CD8-positive, alpha-beta memory T cell (primary cell): ENCODE data around the gene PLEKHG3. TPM values are rescaled to one million over a fixed set of nuclear protein-coding genes. Genes with fewer than 3 reads are reported as not detected.

Source experiments
- CTCF ChIA-PET: fragments of 350-600 bp; sonication (Branson Sonifier 250); formaldehyde crosslinking; loops from one replicate; lab custom pipeline; 2021; ENCODE audit warnings: antibody characterized with exemption; lab: Charles Lee
- POLR2A ChIA-PET: fragments of 350-600 bp; sonication (Branson Sonifier 250); formaldehyde crosslinking; loops from one replicate; lab custom pipeline; 2021; ENCODE audit warnings: antibody characterized with exemption; lab: Charles Lee
- DNase-seq, 5 donors: peaks; one replicate each; pipeline versions ENCODE4 v3.0.0 to v3.0.0-alpha.2; 2020 to 2022; ENCODE audit warnings: mixed read lengths in 1 of 5
- H3K27ac ChIP-seq: one replicate; pipeline ENCODE4 v1.7.0; 2013; ENCODE audit warnings: low read depth, mild to moderate bottlenecking, low read length, moderate library complexity
- H3K27me3 ChIP-seq: 2 replicates; pipeline ENCODE4 v1.7.0; 2013; ENCODE audit warnings: low read length, mild to moderate bottlenecking; ENCODE audit not compliant: insufficient read depth, poor library complexity, severe bottlenecking
- H3K36me3 ChIP-seq: 2 replicates; pipeline ENCODE4 v1.7.0; 2013; ENCODE audit warnings: mild to moderate bottlenecking, low read length, moderate library complexity; ENCODE audit not compliant: insufficient read depth
- H3K4me1 ChIP-seq: 2 replicates; pipeline ENCODE4 v1.7.0; 2013; ENCODE audit warnings: mild to moderate bottlenecking, low read length, moderate library complexity; ENCODE audit not compliant: insufficient read depth
- H3K4me3 ChIP-seq: 2 replicates; pipeline ENCODE4 v1.7.0; 2013; ENCODE audit warnings: mild to moderate bottlenecking, low read length
- H3K9me3 ChIP-seq: 2 replicates; pipeline ENCODE4 v1.7.0; 2013; ENCODE audit warnings: mild to moderate bottlenecking, low read length
- H3K27ac Mint-ChIP-seq, 8 donors: one replicate each; pipeline ENCODE4 v1.8.0; 2020 to 2021; ENCODE audit warnings: mixed read lengths in 8 of 8, mild to moderate bottlenecking in 6 of 8, inconsistent platforms in 3 of 8, moderate library complexity in 3 of 8
- H3K27me3 Mint-ChIP-seq, 2 donors: one replicate each; pipeline ENCODE4 v1.8.0; 2020 to 2021; ENCODE audit warnings: mixed read lengths in 2 of 2, mild to moderate bottlenecking in 1 of 2, moderate library complexity in 1 of 2
- H3K36me3 Mint-ChIP-seq, 3 donors: one replicate each; pipeline ENCODE4 v1.8.0; 2020 to 2021; ENCODE audit warnings: mixed read lengths in 3 of 3, inconsistent platforms in 1 of 3, mild to moderate bottlenecking in 1 of 3
- H3K4me1 Mint-ChIP-seq, 3 donors: one replicate each; pipeline ENCODE4 v1.8.0; 2020 to 2021; ENCODE audit warnings: mixed read lengths in 3 of 3, inconsistent platforms in 1 of 3, mild to moderate bottlenecking in 1 of 3
- H3K4me3 Mint-ChIP-seq, 7 donors: one replicate each; pipeline ENCODE4 v1.8.0; 2020 to 2021; ENCODE audit warnings: mixed read lengths in 7 of 7, mild to moderate bottlenecking in 6 of 7, moderate library complexity in 4 of 7, inconsistent platforms in 2 of 7
- H3K9me3 Mint-ChIP-seq, 5 donors: one replicate each; pipeline ENCODE4 v1.8.0; 2020 to 2022; ENCODE audit warnings: mixed read lengths in 5 of 5, mild to moderate bottlenecking in 3 of 5, moderate library complexity in 2 of 5, inconsistent platforms in 1 of 5
- polyA plus RNA-seq: library from polyadenylated mRNA; unstranded; fragments of 300-500 nt; fragmentation: Illumina TruSeq; gene quantifications from one replicate; pipeline ENCODE4 v1.2.3, GENCODE V29; 2021
- total RNA-seq, 2 experiments: library from RNA; stranded (reverse); gene quantifications; one replicate each; pipeline ENCODE4 v1.2.3, GENCODE V29; 2021

The PLEKHG3 gene
- total and polyA plus RNA-seq, 3 experiments from 2014 or later = 4.9 to 61.1 (median 5.0) TPM

DNA sequence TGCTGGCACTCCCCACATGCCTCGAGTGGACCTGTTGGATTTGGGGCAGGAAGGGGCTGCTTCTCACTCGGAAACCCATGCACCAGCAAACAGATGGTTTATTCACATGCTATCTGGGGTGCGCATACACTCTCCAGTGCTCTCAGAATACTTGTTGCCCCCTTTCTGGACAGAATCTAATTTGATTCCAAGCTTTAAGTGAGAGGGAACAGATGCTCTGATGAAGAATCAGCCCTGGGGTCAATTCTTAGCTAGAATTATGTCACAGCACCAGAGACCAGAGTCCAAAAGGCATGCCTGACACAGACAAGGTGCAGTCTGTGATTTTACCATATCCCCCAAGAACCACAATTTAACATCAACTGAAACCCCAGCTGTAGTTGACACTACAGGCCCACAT is 91.7 kb downstream of the PLEKHG3 start:
- Mint-ChIP-seq H3K4me3 (no peak overlapping the region), H3K27ac (no peak overlapping the region), H3K4me1 (no peaks in the 10 kb centered on the region), H3K9me3 (no peaks in the 10 kb centered on the region), H3K36me3 (no peaks in the 10 kb centered on the region), H3K27me3 (peaks cover 6 to 18% of the 10 kb centered on the region in 2 donors)
- CTCF ChIA-PET = interaction anchor here (1.0 to 1.1 kb wide), 2 partner anchors 15 to 61 kb away, joined by 3 read pairs; no protein-coding TSS in a partner anchor
- Histone ChIP-seq H3K36me3 (no peaks in the 10 kb centered on the region), H3K27ac (no peak overlapping the region), H3K4me3 (no peak overlapping the region), H3K9me3 (no peaks in the 10 kb centered on the region), H3K27me3 (no peaks in the 10 kb centered on the region), H3K4me1 (no peaks in the 10 kb centered on the region)
- POLR2A ChIA-PET = no interaction called here
- DNase-seq = no peak

DNA sequence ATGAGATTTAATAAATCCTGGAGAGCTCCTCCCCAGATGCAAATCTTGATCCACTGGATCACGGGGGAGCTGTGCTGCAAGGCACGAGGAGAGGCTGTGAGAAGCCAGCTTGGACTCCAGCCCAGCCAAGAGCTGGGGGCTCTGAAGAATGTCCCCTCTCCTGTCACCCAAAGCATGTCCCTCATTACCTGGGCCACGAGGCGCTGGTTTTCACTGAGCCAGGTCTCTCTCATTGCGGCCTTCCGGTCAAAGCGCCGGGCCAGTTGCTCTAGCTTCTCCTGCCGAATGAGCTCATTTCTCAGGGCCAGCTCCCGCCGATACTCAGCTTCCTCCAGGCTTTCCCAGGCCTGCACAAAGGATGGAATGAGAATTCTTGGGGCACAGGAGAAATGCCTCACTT is 92.1 kb downstream of the PLEKHG3 start:
- no peaks in the 10 kb centered on the region for H3K36me3 Mint-ChIP-seq
- Histone ChIP-seq H3K4me3 (no peak overlapping the region), H3K9me3 (no peaks in the 10 kb centered on the region), H3K36me3 (no peaks in the 10 kb centered on the region), H3K27me3 (no peaks in the 10 kb centered on the region), H3K27ac (no peak overlapping the region), H3K4me1 (no peaks in the 10 kb centered on the region)
- POLR2A ChIA-PET = no interaction called here
- no peak for DNase-seq
- no peaks in the 10 kb centered on the region for H3K4me1 Mint-ChIP-seq
- CTCF ChIA-PET = interaction anchor here (1.1 kb wide), 1 partner anchor 62 kb away, joined by 3 read pairs; no protein-coding TSS in a partner anchor
- H3K27ac Mint-ChIP-seq = no peak overlapping the region
- no peak overlapping the region for H3K4me3 Mint-ChIP-seq
- H3K9me3 Mint-ChIP-seq = no peaks in the 10 kb centered on the region
- H3K27me3 Mint-ChIP-seq = peaks cover 6 to 18% of the 10 kb centered on the region in 2 donors

- no peak overlapping the region for H3K27ac Mint-ChIP-seq
- no peak for DNase-seq
- POLR2A ChIA-PET = no interaction called here
- H3K4me3 Mint-ChIP-seq = no peak overlapping the region
- no peaks in the 10 kb centered on the region for H3K36me3 ChIP-seq
- CTCF ChIA-PET = interaction anchor here (0.8 to 1.6 kb wide), 3 partner anchors 13 to 93 kb away, joined by 3 to 6 read pairs (median 3); no protein-coding TSS in a partner anchor
- peaks cover 3 to 18% of the 10 kb centered on the region in 2 donors for H3K27me3 Mint-ChIP-seq
- no peaks in the 10 kb centered on the region for H3K36me3 Mint-ChIP-seq
- H3K9me3 ChIP-seq = no peaks in the 10 kb centered on the region
- H3K4me1 Mint-ChIP-seq = no peaks in the 10 kb centered on the region
- no peaks in the 10 kb centered on the region for H3K27me3 ChIP-seq
- no peaks in the 10 kb centered on the region for H3K4me1 ChIP-seq
- no peak overlapping the region for H3K4me3 ChIP-seq
- H3K9me3 Mint-ChIP-seq = no peaks in the 10 kb centered on the region
- H3K27ac ChIP-seq = no peak overlapping the region
Observed at GRCh38 chr14:64799555-64799954, 95.3 kb downstream of the PLEKHG3 start.

Other genes with a start within 250 kb of the PLEKHG3 start
- 1 to 10 TPM; 3.1 to 3.6 TPM for gene AKAP5, start 238.9 kb upstream of the PLEKHG3 start, total RNA-seq
- gene AKAP5, start 238.9 kb upstream of the PLEKHG3 start, polyA plus RNA-seq = 1.0 TPM
- 10 to 100 TPM; 21.7 to 22.9 TPM for gene ZBTB25, start 200.6 kb upstream of the PLEKHG3 start, total RNA-seq
- gene ZBTB25, start 200.6 kb upstream of the PLEKHG3 start, polyA plus RNA-seq = 34.9 TPM
- gene ZBTB1, start 199.7 kb upstream of the PLEKHG3 start, total RNA-seq = 10 to 100 TPM; 48.2 to 48.4 TPM
- 51.7 TPM for gene ZBTB1, start 199.7 kb upstream of the PLEKHG3 start, polyA plus RNA-seq
- gene HSPA2, start 163.7 kb upstream of the PLEKHG3 start, total RNA-seq = 1 to 10 TPM; 1.9 TPM
- 0.87 TPM for gene HSPA2, start 163.7 kb upstream of the PLEKHG3 start, polyA plus RNA-seq
- gene PPP1R36, start 154.5 kb upstream of the PLEKHG3 start, total RNA-seq = under 1 TPM; 0.22 to 0.24 TPM
- 0.25 TPM for gene PPP1R36, start 154.5 kb upstream of the PLEKHG3 start, polyA plus RNA-seq
- gene SPTB, start 175.5 kb downstream of the PLEKHG3 start, total RNA-seq = under 1 TPM; 0.15 to 0.18 TPM
- gene SPTB, start 175.5 kb downstream of the PLEKHG3 start, polyA plus RNA-seq = 0.09 TPM
- 10 to 100 TPM; 44.0 to 54.8 TPM for gene CHURC1, start 210.0 kb downstream of the PLEKHG3 start, total RNA-seq
- 171 TPM for gene CHURC1, start 210.0 kb downstream of the PLEKHG3 start, polyA plus RNA-seq
- not detected for gene GPX2, start 238.3 kb downstream of the PLEKHG3 start, total RNA-seq
- not detected for gene GPX2, start 238.3 kb downstream of the PLEKHG3 start, polyA plus RNA-seq